ENCODE data around the gene ZNF668. TPM values are rescaled to one million over a fixed set of nuclear protein-coding genes. Genes with fewer than 3 reads are reported as not detected.

ZNF668 gene
- polyA plus RNA-seq, 2 of the 4 experiments (the other 2 are of a cell fraction) = 4.7 to 10.7 TPM

GRCh38 chr16:31112711-31113110, 38.7 kb upstream of the ZNF668 start:
- H3K9me3 ChIP-seq = no peaks in the 10 kb centered on the region
- H3K4me1 ChIP-seq = peaks cover 14% of the 10 kb centered on the region; the same call in 2 of the 3 replicates
- no peak for DNase-seq (ENCODE audit: low read depth in 1 of 2, low spot score in 1 of 2)
- ATAC-seq = no peak
- POLR2A ChIA-PET = interaction anchor here (1.1 kb wide), 1 partner anchor 29 kb away, joined by 3 read pairs; no protein-coding TSS in a partner anchor
- H3K4me2 ChIP-seq = no peak overlapping the region
- no peak overlapping the region for H3K4me3 ChIP-seq
- TF ChIP-seq HEYL (CRISPR knock-in tag; IDR thresholded peaks at IDR 0.05) (no peak), KDM5A (IDR thresholded peaks at IDR 0.05) (no peak), PBX3 (IDR thresholded peaks at IDR 0.05) (no peak), EHMT2 (IDR thresholded peaks at IDR 0.05; ENCODE audit: low read depth) (no peak), RCOR1 (IDR thresholded peaks at IDR 0.05; ENCODE audit: low read depth, low read length) (no peak), HOXA7 (CRISPR knock-in tag; IDR thresholded peaks at IDR 0.05) (no peak), BCL3 (IDR thresholded peaks at IDR 0.05) (no peak)
- FAIRE-seq = no peak
- no peak overlapping the region for H3K27ac ChIP-seq
- 100% methylated on average over 2 of the region's 2 CpGs for WGBS (ENCODE audit: missing lambda C conversion rate)
- CTCF ChIA-PET = interaction anchor here (1.9 to 20.3 kb wide), 3 partner anchors 11 to 330 kb away, joined by 7 to 166 read pairs (median 12); partner anchors contain the start of gene ZNF843

GRCh38 chr16:31111881-31112466, 37.9 kb upstream of the ZNF668 start:
- H3K4me2 ChIP-seq = no peak overlapping the region
- DNase-seq (ENCODE audit: low read depth in 1 of 2, low spot score in 1 of 2) = no peak
- FAIRE-seq = no peak
- no peaks in the 10 kb centered on the region for H3K9me3 ChIP-seq
- ChIA-PET POLR2A (no interaction called here), CTCF (interaction anchor here (0.8 to 20.3 kb wide), 4 partner anchors 9 to 331 kb away, joined by 3 to 166 read pairs (median 10); partner anchors contain the start of gene ZNF843)
- 96% methylated on average over 10 of the region's 23 CpGs for WGBS (ENCODE audit: missing lambda C conversion rate)
- H3K27ac ChIP-seq = no peak overlapping the region
- ATAC-seq = no peak
- peaks cover 16% of the 10 kb centered on the region; the same call in 2 of the 3 replicates for H3K4me1 ChIP-seq
- TF ChIP-seq MAFK (IDR thresholded peaks at IDR 0.05; ENCODE audit: partially characterized antibody) (no peak), ATOH8 (CRISPR knock-in tag; IDR thresholded peaks at IDR 0.05; ENCODE audit: low read depth) (no peak), FOSB (CRISPR knock-in tag; IDR thresholded peaks at IDR 0.05) (no peak), JUN (IDR thresholded peaks at IDR 0.05) (no peak), CHD4 (IDR thresholded peaks at IDR 0.05; ENCODE audit: borderline replicate concordance) (no peak), RARB (CRISPR knock-in tag; IDR thresholded peaks at IDR 0.05) (no peak), KDM5A (IDR thresholded peaks at IDR 0.05) (no peak), HES2 (IDR thresholded peaks at IDR 0.05) (no peak), HEYL (CRISPR knock-in tag; IDR thresholded peaks at IDR 0.05) (no peak), EHF (CRISPR knock-in tag; IDR thresholded peaks at IDR 0.05) (no peak), FOXS1 (CRISPR knock-in tag; IDR thresholded peaks at IDR 0.05) (no peak), HOXB13 (CRISPR knock-in tag; IDR thresholded peaks at IDR 0.05; ENCODE audit: low read depth) (no peak), CHD2 (IDR thresholded peaks at IDR 0.05; ENCODE audit: low read length, partially characterized antibody) (no peak), SMC3 (IDR thresholded peaks at IDR 0.05) (no peak), HDAC2 (IDR thresholded peaks at IDR 0.05) (no peak), MAZ (IDR thresholded peaks at IDR 0.05; ENCODE audit: borderline replicate concordance, low read depth, low read length) (no peak), ZFP36 (IDR thresholded peaks at IDR 0.05; ENCODE audit: borderline replicate concordance, partially characterized antibody) (no peak), CBX2 (IDR thresholded peaks at IDR 0.05; ENCODE audit: borderline replicate concordance, low read depth) (no peak), CEBPB (IDR thresholded peaks at IDR 0.05) (no peak), HOXA7 (CRISPR knock-in tag; IDR thresholded peaks at IDR 0.05) (no peak)
- H3K4me3 ChIP-seq = no peak overlapping the region
